ENCODE data around the gene NFASC. TPM values are rescaled to one million over a fixed set of nuclear protein-coding genes. Genes with fewer than 3 reads are reported as not detected.

Gene NFASC
- total and polyA plus RNA-seq, 2 experiments from 2014 or later, result 3.9 to 11.7 TPM

DNA sequence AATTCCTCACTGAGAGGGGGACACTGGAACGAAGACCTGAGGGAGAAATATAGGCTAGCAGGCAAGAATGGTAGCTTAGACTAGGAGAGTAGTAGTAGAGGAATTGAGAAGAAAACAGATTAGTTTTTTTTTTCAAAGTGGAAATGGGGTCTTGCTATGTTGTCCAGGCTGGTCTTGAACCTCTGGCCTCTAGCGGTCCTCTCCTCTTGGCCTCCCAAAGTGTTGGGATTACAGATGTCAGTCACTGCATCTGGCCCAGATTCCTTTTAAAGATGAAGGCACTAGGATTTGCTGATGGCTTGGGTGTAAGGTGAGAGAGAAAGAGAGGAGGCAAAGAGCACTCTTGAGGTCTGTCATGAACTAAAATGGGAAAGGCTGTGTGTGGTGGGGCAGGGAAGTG, 30.1 kb downstream of the NFASC start:
- H3K36me3 ChIP-seq (ENCODE audit: insufficient read depth), result no peaks in the 10 kb centered on the region
- H3K27ac ChIP-seq (ENCODE audit: low read depth), result no peak overlapping the region
- H3K79me2 ChIP-seq (replicated peaks; ENCODE audit: insufficient read depth), result no peaks in the 10 kb centered on the region
- H4K20me1 ChIP-seq (replicated peaks; ENCODE audit: insufficient read depth), result no peaks in the 10 kb centered on the region
- H3K36me3 Mint-ChIP-seq (ENCODE audit: low read depth), result no peaks in the 10 kb centered on the region
- peaks cover 17% of the 10 kb centered on the region for H3K4me1 Mint-ChIP-seq
- H3K9me2 ChIP-seq (ENCODE audit: insufficient read depth), result no peaks in the 10 kb centered on the region
- H3K27me3 Mint-ChIP-seq (ENCODE audit: insufficient read depth, low read depth, poor library complexity), result no peaks in the 10 kb centered on the region
- no peak overlapping the region for H3K4me2 ChIP-seq
- DNase-seq (ENCODE audit: low spot score), result no peak
- no peaks in the 10 kb centered on the region for H3K9me3 Mint-ChIP-seq
- peaks cover 9% of the 10 kb centered on the region for H3K4me1 ChIP-seq (ENCODE audit: insufficient read depth)
- H3K4me3 Mint-ChIP-seq, result no peak overlapping the region
- H2AFZ ChIP-seq, result no peak overlapping the region
- no peak for ATAC-seq
- H3K27me3 ChIP-seq (ENCODE audit: insufficient read depth), result no peaks in the 10 kb centered on the region
- H3K4me3 ChIP-seq, result no peak overlapping the region
- H3K27ac Mint-ChIP-seq, result no peak overlapping the region
- TF ChIP-seq STAT1 (IDR thresholded peaks at IDR 0.05; ENCODE audit: unreplicated experiment), result no peak
- no peak for TF ChIP-seq JUNB (IDR thresholded peaks at IDR 0.05; ENCODE audit: unreplicated experiment)
- TF ChIP-seq ZNF462 (CRISPR knock-in tag; IDR thresholded peaks at IDR 0.05), result no peak
- no peak for TF ChIP-seq REST (IDR thresholded peaks at IDR 0.05; ENCODE audit: unreplicated experiment)
- TF ChIP-seq ETS1 (IDR thresholded peaks at IDR 0.05), result no peak
- no peak for TF ChIP-seq ZNF114 (CRISPR knock-in tag; IDR thresholded peaks at IDR 0.05)
- TF ChIP-seq NANOG (IDR thresholded peaks at IDR 0.05; ENCODE audit: borderline replicate concordance), result no peak
- no peak for TF ChIP-seq CREB1 (CRISPR knock-in tag; IDR thresholded peaks at IDR 0.05; ENCODE audit: low read depth)
- TF ChIP-seq, protein P1, sequence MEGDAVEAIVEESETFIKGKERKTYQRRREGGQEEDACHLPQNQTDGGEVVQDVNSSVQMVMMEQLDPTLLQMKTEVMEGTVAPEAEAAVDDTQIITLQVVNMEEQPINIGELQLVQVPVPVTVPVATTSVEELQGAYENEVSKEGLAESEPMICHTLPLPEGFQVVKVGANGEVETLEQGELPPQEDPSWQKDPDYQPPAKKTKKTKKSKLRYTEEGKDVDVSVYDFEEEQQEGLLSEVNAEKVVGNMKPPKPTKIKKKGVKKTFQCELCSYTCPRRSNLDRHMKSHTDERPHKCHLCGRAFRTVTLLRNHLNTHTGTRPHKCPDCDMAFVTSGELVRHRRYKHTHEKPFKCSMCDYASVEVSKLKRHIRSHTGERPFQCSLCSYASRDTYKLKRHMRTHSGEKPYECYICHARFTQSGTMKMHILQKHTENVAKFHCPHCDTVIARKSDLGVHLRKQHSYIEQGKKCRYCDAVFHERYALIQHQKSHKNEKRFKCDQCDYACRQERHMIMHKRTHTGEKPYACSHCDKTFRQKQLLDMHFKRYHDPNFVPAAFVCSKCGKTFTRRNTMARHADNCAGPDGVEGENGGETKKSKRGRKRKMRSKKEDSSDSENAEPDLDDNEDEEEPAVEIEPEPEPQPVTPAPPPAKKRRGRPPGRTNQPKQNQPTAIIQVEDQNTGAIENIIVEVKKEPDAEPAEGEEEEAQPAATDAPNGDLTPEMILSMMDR (conservative IDR thresholded peaks at IDR 0.05; ENCODE audit: low read depth in 2 of 2), result no peak
- no peak for TF ChIP-seq POLR2AphosphoS5 (IDR thresholded peaks at IDR 0.05; ENCODE audit: low read depth)
- no peak for TF ChIP-seq EZH2 (IDR thresholded peaks at IDR 0.05; ENCODE audit: low read depth, unreplicated experiment)
- no peak for TF ChIP-seq EZH2phosphoT487 (IDR thresholded peaks at IDR 0.05; ENCODE audit: unreplicated experiment)
- TF ChIP-seq ZNF331 (CRISPR knock-in tag; IDR thresholded peaks at IDR 0.05; ENCODE audit: low read depth), result no peak
- no peaks in the 10 kb centered on the region for H3F3A ChIP-seq (replicated peaks; ENCODE audit: low read depth)
